Stomach (tissue), 4 donors: ENCODE results near the gene LTB.
A peak's percentile ranks its signal among the peaks of the same experiment; 100 is the strongest.

Source experiments
- POLR2A ChIP-seq, 4 donors: fragments of 450-650 bp; IDR thresholded peaks; one replicate each; pipeline ENCODE4 v1.6.1; 2016; ENCODE audit warnings: antibody characterized with exemption in 4 of 4, control low read depth in 2 of 4, mild to moderate bottlenecking in 1 of 4, moderate library complexity in 1 of 4
- POLR2AphosphoS5 ChIP-seq, 3 donors: sonication (generic); formaldehyde crosslinking; IDR thresholded peaks; one replicate each; pipeline ENCODE4 v1.6.1; 2016; ENCODE audit warnings: antibody characterized with exemption in 3 of 3
- TF ChIP-seq, protein P1 (sequence below), 7 experiments: fragments of 450-650 bp in 4 of 7; fragments of 200-600 bp in 3 of 7; sonication (generic) in 3 of 7; IDR thresholded peaks; one replicate each; pipeline ENCODE4 v1.5.1; 2016 to 2019; ENCODE audit warnings: antibody characterized with exemption in 7 of 7, control low read depth in 2 of 7, mild to moderate bottlenecking in 1 of 7

DNA sequence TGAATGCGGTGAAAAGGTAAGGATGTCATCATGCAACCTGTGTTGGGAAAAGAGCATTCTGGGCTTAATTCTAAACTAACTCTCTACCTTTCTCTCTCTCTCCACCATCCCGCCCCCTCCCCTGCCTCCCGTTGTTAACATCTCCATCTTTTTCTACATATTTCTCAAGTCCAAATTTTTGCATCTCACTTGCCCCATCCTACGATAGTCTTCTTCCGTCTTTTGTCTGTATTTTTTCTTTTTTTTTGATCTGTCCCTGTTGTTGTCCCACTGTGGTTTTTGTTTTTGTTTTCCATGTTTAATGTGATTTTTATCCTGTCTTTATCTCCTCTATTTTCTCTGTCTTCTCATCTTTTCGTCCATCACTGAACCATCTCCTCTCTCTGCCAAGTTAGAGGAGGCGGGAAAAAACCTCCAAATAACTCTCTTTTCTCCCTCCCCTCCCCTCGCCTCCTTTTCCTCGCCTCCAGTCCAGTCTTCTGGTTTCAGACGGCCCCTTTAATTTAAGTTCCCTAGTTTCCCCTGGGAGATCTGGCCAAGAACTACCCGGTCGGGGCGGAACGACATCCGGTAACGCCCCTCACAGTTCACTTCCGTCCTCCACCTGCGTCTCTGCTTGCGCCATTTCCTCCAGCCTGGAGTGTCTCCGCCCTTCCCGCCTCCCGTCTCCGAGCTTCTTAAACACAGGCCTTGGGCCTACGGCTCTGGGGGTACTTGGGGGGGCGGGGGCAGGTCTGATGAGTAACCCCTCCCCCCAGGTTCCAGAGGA is 35.1 kb downstream of the LTB start, which contains the start of gene NFKBIL1:
- TF ChIP-seq POLR2A (IDR thresholded peaks at IDR 0.05) (no peak), POLR2AphosphoS5 (IDR thresholded peaks at IDR 0.05) (peak; percentile 81 to 94 (median 83))
- TF ChIP-seq, protein P1, sequence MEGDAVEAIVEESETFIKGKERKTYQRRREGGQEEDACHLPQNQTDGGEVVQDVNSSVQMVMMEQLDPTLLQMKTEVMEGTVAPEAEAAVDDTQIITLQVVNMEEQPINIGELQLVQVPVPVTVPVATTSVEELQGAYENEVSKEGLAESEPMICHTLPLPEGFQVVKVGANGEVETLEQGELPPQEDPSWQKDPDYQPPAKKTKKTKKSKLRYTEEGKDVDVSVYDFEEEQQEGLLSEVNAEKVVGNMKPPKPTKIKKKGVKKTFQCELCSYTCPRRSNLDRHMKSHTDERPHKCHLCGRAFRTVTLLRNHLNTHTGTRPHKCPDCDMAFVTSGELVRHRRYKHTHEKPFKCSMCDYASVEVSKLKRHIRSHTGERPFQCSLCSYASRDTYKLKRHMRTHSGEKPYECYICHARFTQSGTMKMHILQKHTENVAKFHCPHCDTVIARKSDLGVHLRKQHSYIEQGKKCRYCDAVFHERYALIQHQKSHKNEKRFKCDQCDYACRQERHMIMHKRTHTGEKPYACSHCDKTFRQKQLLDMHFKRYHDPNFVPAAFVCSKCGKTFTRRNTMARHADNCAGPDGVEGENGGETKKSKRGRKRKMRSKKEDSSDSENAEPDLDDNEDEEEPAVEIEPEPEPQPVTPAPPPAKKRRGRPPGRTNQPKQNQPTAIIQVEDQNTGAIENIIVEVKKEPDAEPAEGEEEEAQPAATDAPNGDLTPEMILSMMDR (IDR thresholded peaks at IDR 0.05): peak in 1 of 7 experiments; percentile 21
